Esophagus squamous epithelium (tissue), 4 donors: ENCODE results near the gene INVS.

Source experiments
- POLR2A ChIP-seq, 4 donors: fragments of 450-650 bp; IDR thresholded peaks; one replicate each; pipeline ENCODE4 v1.6.1; 2017; ENCODE audit warnings: antibody characterized with exemption in 4 of 4, mild to moderate bottlenecking in 4 of 4, moderate library complexity in 3 of 4
- TF ChIP-seq, protein P1 (sequence below), 6 experiments: fragments of 450-650 bp in 4 of 6; fragments of 200-600 bp in 2 of 6; sonication (generic) in 2 of 6; IDR thresholded peaks; one replicate each; pipeline ENCODE4 v1.5.1; 2016 to 2019; ENCODE audit warnings: antibody characterized with exemption in 6 of 6, mild to moderate bottlenecking in 4 of 6, moderate library complexity in 4 of 6

DNA sequence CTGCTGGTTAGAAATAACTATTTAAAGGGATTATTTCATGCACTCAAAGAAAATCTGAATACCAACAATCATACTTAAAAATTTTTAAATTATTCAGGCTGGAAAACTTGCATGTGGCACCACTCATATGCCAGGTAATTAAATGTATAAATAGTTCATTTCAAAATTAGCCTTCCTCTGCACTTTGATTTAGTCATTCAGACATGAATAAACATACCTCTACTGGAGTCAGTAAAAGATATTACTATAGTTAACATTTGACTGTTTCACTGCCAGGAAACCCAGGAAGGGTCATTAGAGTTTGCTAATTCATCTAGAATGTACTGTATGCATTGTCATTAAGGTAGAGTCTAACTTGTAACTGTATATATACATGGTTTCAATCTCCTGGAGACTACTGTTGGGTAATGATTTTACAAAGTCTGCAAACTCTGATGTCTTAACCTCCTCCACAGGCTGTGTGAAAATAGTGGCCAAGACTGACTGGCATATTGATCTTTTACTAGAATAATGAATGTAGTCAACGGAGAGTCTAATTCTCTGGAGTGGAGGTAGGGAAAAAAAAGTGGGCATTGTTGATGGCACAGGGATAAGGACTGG lies 210.0 kb downstream of the INVS start:
- TF ChIP-seq, protein P1, sequence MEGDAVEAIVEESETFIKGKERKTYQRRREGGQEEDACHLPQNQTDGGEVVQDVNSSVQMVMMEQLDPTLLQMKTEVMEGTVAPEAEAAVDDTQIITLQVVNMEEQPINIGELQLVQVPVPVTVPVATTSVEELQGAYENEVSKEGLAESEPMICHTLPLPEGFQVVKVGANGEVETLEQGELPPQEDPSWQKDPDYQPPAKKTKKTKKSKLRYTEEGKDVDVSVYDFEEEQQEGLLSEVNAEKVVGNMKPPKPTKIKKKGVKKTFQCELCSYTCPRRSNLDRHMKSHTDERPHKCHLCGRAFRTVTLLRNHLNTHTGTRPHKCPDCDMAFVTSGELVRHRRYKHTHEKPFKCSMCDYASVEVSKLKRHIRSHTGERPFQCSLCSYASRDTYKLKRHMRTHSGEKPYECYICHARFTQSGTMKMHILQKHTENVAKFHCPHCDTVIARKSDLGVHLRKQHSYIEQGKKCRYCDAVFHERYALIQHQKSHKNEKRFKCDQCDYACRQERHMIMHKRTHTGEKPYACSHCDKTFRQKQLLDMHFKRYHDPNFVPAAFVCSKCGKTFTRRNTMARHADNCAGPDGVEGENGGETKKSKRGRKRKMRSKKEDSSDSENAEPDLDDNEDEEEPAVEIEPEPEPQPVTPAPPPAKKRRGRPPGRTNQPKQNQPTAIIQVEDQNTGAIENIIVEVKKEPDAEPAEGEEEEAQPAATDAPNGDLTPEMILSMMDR (IDR thresholded peaks at IDR 0.05): no peak
- no peak for TF ChIP-seq POLR2A (IDR thresholded peaks at IDR 0.05)
